Esophagus muscularis mucosa (tissue), 4 donors: Measurements from ENCODE around the gene CSPG4.

Experiments
- CTCF ChIP-seq, 3 experiments: fragments of 200-600 bp in 2 of 3; fragments of 450-650 bp in 1 of 3; sonication (generic) in 2 of 3; IDR thresholded peaks; one replicate each; pipeline ENCODE4 v1.5.1; 2017 to 2019; ENCODE audit warnings: antibody characterized with exemption in 3 of 3, mild to moderate bottlenecking in 2 of 3, moderate library complexity in 1 of 3
- EP300 ChIP-seq: sonication (generic); formaldehyde crosslinking; IDR thresholded peaks from one replicate; pipeline ENCODE4 v1.6.1; 2017; ENCODE audit warnings: antibody characterized with exemption
- POLR2A ChIP-seq: fragments of 450-650 bp; IDR thresholded peaks from one replicate; pipeline ENCODE4 v1.6.1; 2017; ENCODE audit warnings: antibody characterized with exemption, moderate library complexity, mild to moderate bottlenecking, low read depth

GRCh38 chr15:75727851-75728715, 15.4 kb upstream of the CSPG4 start:
- peak; percentile 34 to 58 (median 52) for TF ChIP-seq CTCF (IDR thresholded peaks at IDR 0.05)
- no peak for TF ChIP-seq EP300
- no peak for TF ChIP-seq POLR2A
